Measurements from ENCODE around the gene TM9SF3.

- TF ChIP-seq CTCF (IDR thresholded peaks at IDR 0.05): no peak
- no peak for TF ChIP-seq POLR2A (IDR thresholded peaks at IDR 0.05)
Observed at GRCh38 chr10:96573036-96573435, 13.8 kb downstream of the TM9SF3 start.
